ENCODE data around the gene GHRHR.

Gene GHRHR

GRCh38 chr7:30933124-30933974 lies 30.4 kb upstream of the GHRHR start:
- TF ChIP-seq CTCF (IDR thresholded peaks at IDR 0.05; ENCODE audit: low read depth, low read length, missing control alignments) = no peak
- H3K4me3 ChIP-seq (ENCODE audit: low read depth, low read length) = no peak overlapping the region
- no peak for DNase-seq (ENCODE audit: low read depth)

- H3K4me3 ChIP-seq (ENCODE audit: low read depth, low read length) = no peak overlapping the region
- DNase-seq (ENCODE audit: low read depth) = no peak
- TF ChIP-seq CTCF (IDR thresholded peaks at IDR 0.05; ENCODE audit: low read depth, low read length, missing control alignments) = no peak
Observed at GRCh38 chr7:30934225-30934624, 29.5 kb upstream of the GHRHR start.

GRCh38 chr7:30934732-30935568 lies 28.8 kb upstream of the GHRHR start:
- TF ChIP-seq CTCF (IDR thresholded peaks at IDR 0.05; ENCODE audit: low read depth, low read length, missing control alignments) = no peak
- no peak overlapping the region for H3K4me3 ChIP-seq (ENCODE audit: low read depth, low read length)
- no peak for DNase-seq (ENCODE audit: low read depth)

- TF ChIP-seq CTCF (IDR thresholded peaks at IDR 0.05; ENCODE audit: low read depth, low read length, missing control alignments) = no peak
- no peak overlapping the region for H3K4me3 ChIP-seq (ENCODE audit: low read depth, low read length)
- DNase-seq (ENCODE audit: low read depth) = no peak
Observed at GRCh38 chr7:30935569-30935877, 28.2 kb upstream of the GHRHR start.

GRCh38 chr7:30936650-30937245 lies 27.0 kb upstream of the GHRHR start:
- TF ChIP-seq CTCF (IDR thresholded peaks at IDR 0.05; ENCODE audit: low read depth, low read length, missing control alignments) = no peak
- no peak for DNase-seq (ENCODE audit: low read depth)

GRCh38 chr7:30937416-30937815 lies 26.3 kb upstream of the GHRHR start:
- no peak overlapping the region for H3K4me3 ChIP-seq (ENCODE audit: low read depth, low read length)
- no peak for TF ChIP-seq CTCF (IDR thresholded peaks at IDR 0.05; ENCODE audit: low read depth, low read length, missing control alignments)
- DNase-seq (ENCODE audit: low read depth) = no peak

More at GRCh38 chr7:30936650-30937245, 27.0 kb upstream of the GHRHR start:
- no peak overlapping the region for H3K4me3 ChIP-seq (ENCODE audit: low read depth, low read length)
